ENCODE measurements around the gene ARID1B. TPM values are rescaled to one million over a fixed set of nuclear protein-coding genes. Genes with fewer than 3 reads are reported as not detected.

Gene ARID1B
- total and polyA plus RNA-seq, 9 of the 15 experiments (the other 6 are each of a cell fraction or from before 2014, with no cell fraction given): 12.5 to 50.5 (median 25.8) TPM

GRCh38 chr6:156887623-156888269 lies 110.6 kb downstream of the ARID1B start (continued):
- TF ChIP-seq, protein P1, sequence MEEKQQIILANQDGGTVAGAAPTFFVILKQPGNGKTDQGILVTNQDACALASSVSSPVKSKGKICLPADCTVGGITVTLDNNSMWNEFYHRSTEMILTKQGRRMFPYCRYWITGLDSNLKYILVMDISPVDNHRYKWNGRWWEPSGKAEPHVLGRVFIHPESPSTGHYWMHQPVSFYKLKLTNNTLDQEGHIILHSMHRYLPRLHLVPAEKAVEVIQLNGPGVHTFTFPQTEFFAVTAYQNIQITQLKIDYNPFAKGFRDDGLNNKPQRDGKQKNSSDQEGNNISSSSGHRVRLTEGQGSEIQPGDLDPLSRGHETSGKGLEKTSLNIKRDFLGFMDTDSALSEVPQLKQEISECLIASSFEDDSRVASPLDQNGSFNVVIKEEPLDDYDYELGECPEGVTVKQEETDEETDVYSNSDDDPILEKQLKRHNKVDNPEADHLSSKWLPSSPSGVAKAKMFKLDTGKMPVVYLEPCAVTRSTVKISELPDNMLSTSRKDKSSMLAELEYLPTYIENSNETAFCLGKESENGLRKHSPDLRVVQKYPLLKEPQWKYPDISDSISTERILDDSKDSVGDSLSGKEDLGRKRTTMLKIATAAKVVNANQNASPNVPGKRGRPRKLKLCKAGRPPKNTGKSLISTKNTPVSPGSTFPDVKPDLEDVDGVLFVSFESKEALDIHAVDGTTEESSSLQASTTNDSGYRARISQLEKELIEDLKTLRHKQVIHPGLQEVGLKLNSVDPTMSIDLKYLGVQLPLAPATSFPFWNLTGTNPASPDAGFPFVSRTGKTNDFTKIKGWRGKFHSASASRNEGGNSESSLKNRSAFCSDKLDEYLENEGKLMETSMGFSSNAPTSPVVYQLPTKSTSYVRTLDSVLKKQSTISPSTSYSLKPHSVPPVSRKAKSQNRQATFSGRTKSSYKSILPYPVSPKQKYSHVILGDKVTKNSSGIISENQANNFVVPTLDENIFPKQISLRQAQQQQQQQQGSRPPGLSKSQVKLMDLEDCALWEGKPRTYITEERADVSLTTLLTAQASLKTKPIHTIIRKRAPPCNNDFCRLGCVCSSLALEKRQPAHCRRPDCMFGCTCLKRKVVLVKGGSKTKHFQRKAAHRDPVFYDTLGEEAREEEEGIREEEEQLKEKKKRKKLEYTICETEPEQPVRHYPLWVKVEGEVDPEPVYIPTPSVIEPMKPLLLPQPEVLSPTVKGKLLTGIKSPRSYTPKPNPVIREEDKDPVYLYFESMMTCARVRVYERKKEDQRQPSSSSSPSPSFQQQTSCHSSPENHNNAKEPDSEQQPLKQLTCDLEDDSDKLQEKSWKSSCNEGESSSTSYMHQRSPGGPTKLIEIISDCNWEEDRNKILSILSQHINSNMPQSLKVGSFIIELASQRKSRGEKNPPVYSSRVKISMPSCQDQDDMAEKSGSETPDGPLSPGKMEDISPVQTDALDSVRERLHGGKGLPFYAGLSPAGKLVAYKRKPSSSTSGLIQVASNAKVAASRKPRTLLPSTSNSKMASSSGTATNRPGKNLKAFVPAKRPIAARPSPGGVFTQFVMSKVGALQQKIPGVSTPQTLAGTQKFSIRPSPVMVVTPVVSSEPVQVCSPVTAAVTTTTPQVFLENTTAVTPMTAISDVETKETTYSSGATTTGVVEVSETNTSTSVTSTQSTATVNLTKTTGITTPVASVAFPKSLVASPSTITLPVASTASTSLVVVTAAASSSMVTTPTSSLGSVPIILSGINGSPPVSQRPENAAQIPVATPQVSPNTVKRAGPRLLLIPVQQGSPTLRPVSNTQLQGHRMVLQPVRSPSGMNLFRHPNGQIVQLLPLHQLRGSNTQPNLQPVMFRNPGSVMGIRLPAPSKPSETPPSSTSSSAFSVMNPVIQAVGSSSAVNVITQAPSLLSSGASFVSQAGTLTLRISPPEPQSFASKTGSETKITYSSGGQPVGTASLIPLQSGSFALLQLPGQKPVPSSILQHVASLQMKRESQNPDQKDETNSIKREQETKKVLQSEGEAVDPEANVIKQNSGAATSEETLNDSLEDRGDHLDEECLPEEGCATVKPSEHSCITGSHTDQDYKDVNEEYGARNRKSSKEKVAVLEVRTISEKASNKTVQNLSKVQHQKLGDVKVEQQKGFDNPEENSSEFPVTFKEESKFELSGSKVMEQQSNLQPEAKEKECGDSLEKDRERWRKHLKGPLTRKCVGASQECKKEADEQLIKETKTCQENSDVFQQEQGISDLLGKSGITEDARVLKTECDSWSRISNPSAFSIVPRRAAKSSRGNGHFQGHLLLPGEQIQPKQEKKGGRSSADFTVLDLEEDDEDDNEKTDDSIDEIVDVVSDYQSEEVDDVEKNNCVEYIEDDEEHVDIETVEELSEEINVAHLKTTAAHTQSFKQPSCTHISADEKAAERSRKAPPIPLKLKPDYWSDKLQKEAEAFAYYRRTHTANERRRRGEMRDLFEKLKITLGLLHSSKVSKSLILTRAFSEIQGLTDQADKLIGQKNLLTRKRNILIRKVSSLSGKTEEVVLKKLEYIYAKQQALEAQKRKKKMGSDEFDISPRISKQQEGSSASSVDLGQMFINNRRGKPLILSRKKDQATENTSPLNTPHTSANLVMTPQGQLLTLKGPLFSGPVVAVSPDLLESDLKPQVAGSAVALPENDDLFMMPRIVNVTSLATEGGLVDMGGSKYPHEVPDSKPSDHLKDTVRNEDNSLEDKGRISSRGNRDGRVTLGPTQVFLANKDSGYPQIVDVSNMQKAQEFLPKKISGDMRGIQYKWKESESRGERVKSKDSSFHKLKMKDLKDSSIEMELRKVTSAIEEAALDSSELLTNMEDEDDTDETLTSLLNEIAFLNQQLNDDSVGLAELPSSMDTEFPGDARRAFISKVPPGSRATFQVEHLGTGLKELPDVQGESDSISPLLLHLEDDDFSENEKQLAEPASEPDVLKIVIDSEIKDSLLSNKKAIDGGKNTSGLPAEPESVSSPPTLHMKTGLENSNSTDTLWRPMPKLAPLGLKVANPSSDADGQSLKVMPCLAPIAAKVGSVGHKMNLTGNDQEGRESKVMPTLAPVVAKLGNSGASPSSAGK (IDR thresholded peaks at IDR 0.05): peak; percentile 33; the same call in 1 of the 2 replicates
- TF ChIP-seq SMC3 (conservative IDR thresholded peaks at IDR 0.05; ENCODE audit: insufficient read depth, low read depth, low read length): no peak
- TF ChIP-seq, protein P2, sequence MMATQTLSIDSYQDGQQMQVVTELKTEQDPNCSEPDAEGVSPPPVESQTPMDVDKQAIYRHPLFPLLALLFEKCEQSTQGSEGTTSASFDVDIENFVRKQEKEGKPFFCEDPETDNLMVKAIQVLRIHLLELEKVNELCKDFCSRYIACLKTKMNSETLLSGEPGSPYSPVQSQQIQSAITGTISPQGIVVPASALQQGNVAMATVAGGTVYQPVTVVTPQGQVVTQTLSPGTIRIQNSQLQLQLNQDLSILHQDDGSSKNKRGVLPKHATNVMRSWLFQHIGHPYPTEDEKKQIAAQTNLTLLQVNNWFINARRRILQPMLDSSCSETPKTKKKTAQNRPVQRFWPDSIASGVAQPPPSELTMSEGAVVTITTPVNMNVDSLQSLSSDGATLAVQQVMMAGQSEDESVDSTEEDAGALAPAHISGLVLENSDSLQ (IDR thresholded peaks at IDR 0.05): peak; percentile 27; the same call in 1 of the 2 replicates
- no peak for TF ChIP-seq ATF1 (CRISPR knock-in tag; IDR thresholded peaks at IDR 0.05)
- TF ChIP-seq ATF1 (tag; IDR thresholded peaks at IDR 0.05): no peak
- TF ChIP-seq DPF2 (IDR thresholded peaks at IDR 0.05): peak; percentile 67
- no peak for TF ChIP-seq ZFP36 (IDR thresholded peaks at IDR 0.05; ENCODE audit: low read depth, low read length, partially characterized antibody)
- TF ChIP-seq CBX3 (IDR thresholded peaks at IDR 0.05; ENCODE audit: borderline replicate concordance in 1 of 2, low read length in 2 of 2): peak in 1 of 2 experiments; percentile 41; a peak in 1 of 3 replicates
- TF ChIP-seq POLR2AphosphoS5 (IDR thresholded peaks at IDR 0.05; ENCODE audit: control insufficient read depth, insufficient read depth, low read depth, low read length): peak; percentile 78
- 0 out of 2 replicates have a peak, but pooled peaks have one; percentile 31 for TF ChIP-seq PML (IDR thresholded peaks at IDR 0.05; ENCODE audit: low read length)
- TF ChIP-seq CHCHD3 (CRISPR knock-in tag; IDR thresholded peaks at IDR 0.05): no peak
- TF ChIP-seq STAT5A (IDR thresholded peaks at IDR 0.05; ENCODE audit: borderline replicate concordance, low read length): peak; percentile 55
- TF ChIP-seq EHMT2 (IDR thresholded peaks at IDR 0.05): peak; percentile 24; the same call in 1 of the 2 replicates
- TF ChIP-seq TRIM24 (IDR thresholded peaks at IDR 0.05): peak; percentile 14 to 39; a peak in 2 of 4 replicates
- peak; percentile 58; the same call in 1 of the 2 replicates for TF ChIP-seq SMARCA4 (IDR thresholded peaks at IDR 0.05)
- peak; percentile 85 for TF ChIP-seq CBFA2T3 (IDR thresholded peaks at IDR 0.05)
